Common myeloid progenitor, CD34-positive (primary cell): ENCODE results near the gene SUZ12.
"Not testable (repeated sequence)": the region's sequence is repeated elsewhere in the genome, so short reads cannot be mapped to it uniquely, and the experiment has no call there.

ENCODE experiments used
- CTCF ChIA-PET: fragments of 350-600 bp; sonication (Branson Sonifier 250); formaldehyde crosslinking; loops from one replicate; lab custom pipeline; 2021; ENCODE audit warnings: antibody characterized with exemption; lab: Charles Lee
- POLR2A ChIA-PET: fragments of 350-600 bp; sonication (Branson Sonifier 250); formaldehyde crosslinking; loops from one replicate; lab custom pipeline; 2021; ENCODE audit warnings: antibody characterized with exemption; lab: Charles Lee
- DNase-seq, 3 donors: peaks; one replicate each; pipeline versions ENCODE4 v3.0.0 to v3.0.0-alpha.2; 2013
- H3K27ac ChIP-seq, 2 experiments: 1 replicate in 1 of 2; 2 replicates in 1 of 2; pipeline ENCODE4 v1.7.0; 2013; ENCODE audit warnings: inconsistent platforms in 2 of 2, low read length in 2 of 2, mild to moderate bottlenecking in 2 of 2, low read depth in 1 of 2, moderate library complexity in 1 of 2; ENCODE audit not compliant: severe bottlenecking in 2 of 2, insufficient read depth in 1 of 2, poor library complexity in 1 of 2
- H3K27me3 ChIP-seq, 5 experiments: replicated peaks in 2 of 5; 1 replicate in 3 of 5; 2 replicates in 2 of 5; pipeline versions ENCODE4 v1.6.1 to v1.7.0; 2013; ENCODE audit warnings: low read length in 4 of 5, mild to moderate bottlenecking in 2 of 5, moderate library complexity in 2 of 5, inconsistent platforms in 1 of 5; ENCODE audit not compliant: insufficient read depth in 5 of 5, control insufficient read depth in 4 of 5
- H3K36me3 ChIP-seq, 4 experiments: 1 replicate in 2 of 4; 2 replicates in 2 of 4; pipeline versions ENCODE4 v1.6.1 to v1.7.0; 2013; ENCODE audit warnings: low read length in 3 of 4, control low read depth in 1 of 4, mild to moderate bottlenecking in 1 of 4; ENCODE audit not compliant: control insufficient read depth in 4 of 4, insufficient read depth in 4 of 4
- H3K4me1 ChIP-seq, 4 experiments: 1 replicate in 3 of 4; 2 replicates in 1 of 4; pipeline versions ENCODE4 v1.6.1 to v1.7.1; 2013; ENCODE audit warnings: low read length in 3 of 4, mild to moderate bottlenecking in 3 of 4, control low read depth in 1 of 4, inconsistent platforms in 1 of 4, moderate library complexity in 1 of 4; ENCODE audit not compliant: control insufficient read depth in 4 of 4, insufficient read depth in 4 of 4; ENCODE audit errors: control extremely low read depth in 1 of 4
- H3K4me3 ChIP-seq, 7 experiments: 1 replicate in 4 of 7; 2 replicates in 3 of 7; pipeline versions ENCODE4 v1.5.1 to v1.7.0; 2013; ENCODE audit warnings: mild to moderate bottlenecking in 7 of 7, low read length in 6 of 7, moderate library complexity in 6 of 7, inconsistent platforms in 2 of 7, low read depth in 2 of 7, control low read depth in 1 of 7; ENCODE audit not compliant: insufficient read depth in 4 of 7, control insufficient read depth in 1 of 7; ENCODE audit errors: extremely low read depth in 1 of 7
- H3K9me3 ChIP-seq, 5 experiments: 1 replicate in 4 of 5; 2 replicates in 1 of 5; pipeline versions ENCODE4 v1.6.1 to v1.7.1; 2013; ENCODE audit warnings: low read length in 4 of 5, mild to moderate bottlenecking in 2 of 5, inconsistent platforms in 1 of 5, low read depth in 1 of 5, moderate library complexity in 1 of 5; ENCODE audit not compliant: control insufficient read depth in 4 of 5, insufficient read depth in 2 of 5; ENCODE audit errors: control extremely low read depth in 1 of 5
- WGBS: methylation state at CpG from one replicate; pipeline ENCODE4 v1.1.5; 2013; ENCODE audit not compliant: insufficient coverage; 5-methylcytosine and 5-hydroxymethylcytosine counted together

The SUZ12 gene

GRCh38 chr17:31941916-31942315 lies 5.1 kb downstream of the SUZ12 start:
- H3K4me3 ChIP-seq, DNase-seq, H3K9me3 ChIP-seq, H3K27me3 ChIP-seq, H3K27ac ChIP-seq, H3K4me1 ChIP-seq, POLR2A ChIA-PET: not testable (repeated sequence)
- H3K36me3 ChIP-seq: peaks cover 0 to 13% (median 6%) of the 10 kb centered on the region in 4 experiments
- 100% methylated on average over 3 of the region's 11 CpGs for WGBS
- CTCF ChIA-PET: interaction anchor here (1.2 kb wide), 1 partner anchor 30 kb away, joined by 3 read pairs; no protein-coding TSS in a partner anchor

- H3K9me3 ChIP-seq, H3K4me1 ChIP-seq, H3K4me3 ChIP-seq, DNase-seq, H3K27ac ChIP-seq, POLR2A ChIA-PET, H3K27me3 ChIP-seq: not testable (repeated sequence)
- peaks cover 0 to 13% (median 7%) of the 10 kb centered on the region in 4 experiments for H3K36me3 ChIP-seq
- CTCF ChIA-PET: interaction anchor here (1.2 kb wide), 1 partner anchor 30 kb away, joined by 3 read pairs; no protein-coding TSS in a partner anchor
- WGBS: 94% methylated on average over 5 of the region's 7 CpGs
Observed at GRCh38 chr17:31942396-31942795, 5.6 kb downstream of the SUZ12 start.

GRCh38 chr17:31951953-31952352 lies 15.1 kb downstream of the SUZ12 start:
- H3K27ac ChIP-seq, H3K4me3 ChIP-seq, DNase-seq, H3K27me3 ChIP-seq, H3K4me1 ChIP-seq, CTCF ChIA-PET, H3K9me3 ChIP-seq, POLR2A ChIA-PET: not testable (repeated sequence)
- WGBS: 100% methylated on average over 1 of the region's 3 CpGs
- peaks cover 0 to 42% (median 4%) of the 10 kb centered on the region in 4 experiments for H3K36me3 ChIP-seq

GRCh38 chr17:31964131-31964530 lies 27.3 kb downstream of the SUZ12 start:
- H3K27ac ChIP-seq, H3K4me1 ChIP-seq, POLR2A ChIA-PET, H3K27me3 ChIP-seq, CTCF ChIA-PET, H3K9me3 ChIP-seq, DNase-seq, H3K4me3 ChIP-seq: not testable (repeated sequence)
- H3K36me3 ChIP-seq: peaks cover 3 to 32% (median 14%) of the 10 kb centered on the region in 4 experiments
- 100% methylated on average over 2 of the region's 8 CpGs for WGBS

GRCh38 chr17:31967648-31968047 lies 30.8 kb downstream of the SUZ12 start:
- Histone ChIP-seq H3K9me3 (no peaks in the 10 kb centered on the region), H3K36me3 (peaks cover 5 to 31% (median 10%) of the 10 kb centered on the region in 4 experiments), H3K4me3 (no peak overlapping the region), H3K4me1 (no peaks in the 10 kb centered on the region), H3K27ac (no peak overlapping the region), H3K27me3 (no peaks in the 10 kb centered on the region)
- no peak for DNase-seq
- ChIA-PET POLR2A (no interaction called here), CTCF (no interaction called here)
- 100% methylated on average over 1 of the region's 3 CpGs for WGBS

GRCh38 chr17:31970416-31970815 lies 33.6 kb downstream of the SUZ12 start:
- ChIA-PET POLR2A (interaction anchor here (0.6 kb wide), 1 partner anchor 253 kb away, joined by 4 read pairs; no protein-coding TSS in a partner anchor), CTCF (interaction anchor here (0.7 kb wide), 1 partner anchor 173 kb away, joined by 3 read pairs; no protein-coding TSS in a partner anchor)
- H3K27me3 ChIP-seq, H3K9me3 ChIP-seq, DNase-seq, H3K27ac ChIP-seq, H3K4me1 ChIP-seq, H3K4me3 ChIP-seq: not testable (repeated sequence)
- H3K36me3 ChIP-seq: peaks cover 5 to 35% (median 9%) of the 10 kb centered on the region in 4 experiments
- WGBS: 100% methylated on average over 1 of the region's 5 CpGs

GRCh38 chr17:31974269-31975071 lies 37.7 kb downstream of the SUZ12 start:
- POLR2A ChIA-PET, H3K9me3 ChIP-seq, CTCF ChIA-PET, H3K4me1 ChIP-seq, H3K27ac ChIP-seq, H3K4me3 ChIP-seq, DNase-seq, H3K27me3 ChIP-seq: not testable (repeated sequence)
- WGBS: no CpG with 5 or more reads among the region's 14 CpGs
- peaks cover 0 to 36% (median 3%) of the 10 kb centered on the region in 4 experiments for H3K36me3 ChIP-seq
